H9 (cell line): ENCODE measurements around the gene ASS1. TPM values are rescaled to one million over a fixed set of nuclear protein-coding genes. Genes with fewer than 3 reads are reported as not detected.

ENCODE experiments used
- DNase-seq: peaks from one replicate; pipeline ENCODE4 v3.0.0-alpha.2; 2017
- H2AFZ ChIP-seq: one replicate; pipeline ENCODE4 v1.6.1; 2013; ENCODE audit warnings: mild to moderate bottlenecking, low read length, control low read depth, moderate library complexity
- H2AK5ac ChIP-seq: 2 replicates; pipeline ENCODE4 v1.6.1; 2013; ENCODE audit warnings: low read length, control low read depth, mixed read lengths; ENCODE audit not compliant: insufficient read length
- H2BK120ac ChIP-seq: one replicate; pipeline ENCODE4 v1.6.1; 2013; ENCODE audit warnings: low read depth, mild to moderate bottlenecking, low read length, control low read depth, inconsistent platforms; ENCODE audit not compliant: poor library complexity, severe bottlenecking
- H2BK12ac ChIP-seq: 2 replicates; pipeline ENCODE4 v1.6.1; 2013; ENCODE audit warnings: low read length, control low read depth, mixed read lengths, low read depth; ENCODE audit not compliant: insufficient read length
- H2BK15ac ChIP-seq: 2 replicates; pipeline ENCODE4 v1.6.1; 2013; ENCODE audit warnings: low read depth, low read length, control low read depth
- H2BK20ac ChIP-seq: one replicate; pipeline ENCODE4 v1.6.1; 2013; ENCODE audit warnings: low read depth, mild to moderate bottlenecking, low read length, control low read depth, inconsistent platforms; ENCODE audit not compliant: poor library complexity, severe bottlenecking
- H2BK5ac ChIP-seq: 2 replicates; pipeline ENCODE4 v1.6.1; 2013; ENCODE audit warnings: low read length, control low read depth, mixed read lengths; ENCODE audit not compliant: insufficient read length
- H3K14ac ChIP-seq: 2 replicates; pipeline ENCODE4 v1.6.1; 2013; ENCODE audit warnings: low read length, control low read depth; ENCODE audit not compliant: insufficient read depth
- H3K18ac ChIP-seq: 2 replicates; pipeline ENCODE4 v1.6.1; 2013; ENCODE audit warnings: low read depth, mild to moderate bottlenecking, mixed read lengths, low read length, control low read depth; ENCODE audit not compliant: insufficient read length
- H3K23ac ChIP-seq: 2 replicates; pipeline ENCODE4 v1.6.1; 2013; ENCODE audit warnings: low read length, control low read depth, mixed read lengths, low read depth; ENCODE audit not compliant: insufficient read length
- H3K23me2 ChIP-seq: 2 replicates; pipeline ENCODE4 v1.6.1; 2013; ENCODE audit warnings: low read depth, mild to moderate bottlenecking, mixed read lengths, low read length, control low read depth; ENCODE audit not compliant: insufficient read length, poor library complexity, severe bottlenecking
- H3K27ac ChIP-seq: 2 replicates; pipeline ENCODE4 v1.5.1; 2013; ENCODE audit warnings: low read length, control low read depth, mixed read lengths, low read depth; ENCODE audit not compliant: insufficient read length
- H3K27me3 ChIP-seq: 2 replicates; pipeline ENCODE4 v1.6.1; 2013; ENCODE audit warnings: low read length, control low read depth, inconsistent platforms; ENCODE audit not compliant: insufficient read depth
- H3K4ac ChIP-seq: 2 replicates; pipeline ENCODE4 v1.6.1; 2013; ENCODE audit warnings: low read depth, mild to moderate bottlenecking, control low read depth, inconsistent platforms, low read length, moderate library complexity
- H3K4me1 ChIP-seq: 2 replicates; pipeline ENCODE4 v1.6.1; 2013; ENCODE audit warnings: low read length, control low read depth, inconsistent platforms; ENCODE audit not compliant: insufficient read depth
- H3K4me2 ChIP-seq: 2 replicates; pipeline ENCODE4 v1.6.1; 2013; ENCODE audit warnings: low read length, control low read depth, mixed read lengths; ENCODE audit not compliant: insufficient read length, insufficient read depth
- H3K56ac ChIP-seq: 2 replicates; pipeline ENCODE4 v1.6.1; 2013; ENCODE audit warnings: low read depth, mild to moderate bottlenecking, mixed read lengths, low read length, control low read depth; ENCODE audit not compliant: insufficient read length
- H3K79me1 ChIP-seq: 2 replicates; pipeline ENCODE4 v1.6.1; 2013; ENCODE audit warnings: low read depth, mild to moderate bottlenecking, moderate library complexity, low read length, control low read depth, inconsistent platforms; ENCODE audit not compliant: insufficient read depth, poor library complexity, severe bottlenecking
- H3K79me2 ChIP-seq: 2 replicates; pipeline ENCODE4 v1.6.1; 2013; ENCODE audit warnings: low read length, control low read depth, inconsistent platforms; ENCODE audit not compliant: insufficient read depth
- H3K9ac ChIP-seq: 2 replicates; pipeline ENCODE4 v1.6.1; 2013; ENCODE audit warnings: low read length, control low read depth, mixed read lengths; ENCODE audit not compliant: insufficient read length; ENCODE audit errors: extremely low read depth
- H3K9me3 ChIP-seq: one replicate; pipeline ENCODE4 v1.6.1; 2013; ENCODE audit warnings: low read depth, low read length, inconsistent platforms; ENCODE audit not compliant: control insufficient read depth
- H3T11ph ChIP-seq: one replicate; pipeline ENCODE4 v1.6.1; 2013; ENCODE audit warnings: mild to moderate bottlenecking, low read length, control low read depth, inconsistent platforms
- H4K20me1 ChIP-seq: one replicate; pipeline ENCODE4 v1.6.1; 2013; ENCODE audit not compliant: control insufficient read depth, insufficient read length, insufficient read depth
- H4K5ac ChIP-seq: 2 replicates; pipeline ENCODE4 v1.6.1; 2013; ENCODE audit warnings: low read depth, mild to moderate bottlenecking, mixed read lengths, low read length, control low read depth; ENCODE audit not compliant: insufficient read length
- H4K8ac ChIP-seq: replicated peaks from 2 replicates; pipeline ENCODE4 v1.6.1; 2013; ENCODE audit warnings: low read length, control low read depth, mixed read lengths, low read depth; ENCODE audit not compliant: insufficient read length
- H4K91ac ChIP-seq: 2 replicates; pipeline ENCODE4 v1.6.1; 2013; ENCODE audit warnings: low read depth, mild to moderate bottlenecking, moderate library complexity, mixed read lengths, low read length, control low read depth; ENCODE audit not compliant: insufficient read length
- H3K27ac Mint-ChIP-seq, 3 experiments: 2 replicates in 2 of 3; 3 replicates in 1 of 3; pipeline ENCODE4 v1.8.0; 2020 to 2021; ENCODE audit warnings: mixed read lengths in 3 of 3, mild to moderate bottlenecking in 1 of 3, moderate library complexity in 1 of 3
- H3K27me3 Mint-ChIP-seq: 2 replicates; pipeline ENCODE4 v1.8.0; 2021; ENCODE audit warnings: low read depth, mild to moderate bottlenecking, moderate library complexity, mixed read lengths
- H3K36me3 Mint-ChIP-seq, 3 experiments: 2 replicates in 2 of 3; 3 replicates in 1 of 3; pipeline ENCODE4 v1.8.0; 2020 to 2021; ENCODE audit warnings: low read depth in 3 of 3, mixed read lengths in 3 of 3; ENCODE audit not compliant: insufficient read depth in 1 of 3
- H3K4me1 Mint-ChIP-seq, 2 experiments: 2 replicates each; pipeline ENCODE4 v1.8.0; 2020; ENCODE audit warnings: mixed read lengths in 2 of 2
- H3K4me3 Mint-ChIP-seq, 2 experiments: 2 replicates in 1 of 2; 3 replicates in 1 of 2; pipeline ENCODE4 v1.8.0; 2020 to 2021; ENCODE audit warnings: mild to moderate bottlenecking in 2 of 2, mixed read lengths in 2 of 2, moderate library complexity in 1 of 2
- H3K9me3 Mint-ChIP-seq, 2 experiments: 2 replicates in 1 of 2; 3 replicates in 1 of 2; pipeline ENCODE4 v1.8.0; 2020; ENCODE audit warnings: mild to moderate bottlenecking in 2 of 2, mixed read lengths in 2 of 2, moderate library complexity in 1 of 2
- CTCF ChIP-seq: fragments of 200-600 bp; sonication (generic); conservative IDR thresholded peaks from 3 replicates; pipeline ENCODE4 v1.8.0; 2021; ENCODE audit warnings: antibody characterized with exemption, mild to moderate bottlenecking
- WGBS: extraction: QIAGEN DNeasy Blood & Tissue Kit; methylation state at CpG from one replicate; pipeline ENCODE4 v1.1.7; 2013; ENCODE audit warnings: missing lambda C conversion rate, low lambda C conversion rate, mixed read lengths; ENCODE audit not compliant: insufficient read length; ENCODE audit errors: extremely low coverage; 5-methylcytosine and 5-hydroxymethylcytosine counted together
- total RNA-seq: library from RNA; stranded (reverse); gene quantifications from 2 replicates; pipeline ENCODE4 v1.2.1, GENCODE V29; 2021

The ASS1 gene
- total RNA-seq, 1 experiment from 2014 or later, result 118 TPM

- Histone ChIP-seq H3K23ac (no peak overlapping the region), H3K9ac (no peak overlapping the region), H3K4me1 (no peaks in the 10 kb centered on the region), H2AFZ (no peak overlapping the region), H3K56ac (no peak overlapping the region), H2BK5ac (no peak overlapping the region), H3K79me1 (no peaks in the 10 kb centered on the region), H2AK5ac (no peak overlapping the region), H2BK120ac (no peak overlapping the region), H3K23me2 (no peaks in the 10 kb centered on the region), H3K18ac (no peak overlapping the region), H4K20me1 (no peaks in the 10 kb centered on the region), H2BK15ac (no peak overlapping the region), H3T11ph (no peak overlapping the region), H3K14ac (no peak overlapping the region), H3K27ac (no peak overlapping the region), H3K79me2 (no peaks in the 10 kb centered on the region), H4K5ac (no peak overlapping the region), H2BK12ac (no peak overlapping the region), H2BK20ac (no peak overlapping the region), H4K91ac (no peak overlapping the region), H3K27me3 (no peaks in the 10 kb centered on the region), H4K8ac (no peak overlapping the region), H3K9me3 (no peaks in the 10 kb centered on the region), H3K4ac (no peak overlapping the region), H3K4me2 (no peak overlapping the region)
- H3K27ac Mint-ChIP-seq, result no peak overlapping the region; a peak in 1 of 7 replicates
- WGBS, result no CpG with 5 or more reads among the region's 3 CpGs
- no peaks in the 10 kb centered on the region for H3K4me1 Mint-ChIP-seq
- no peak overlapping the region for H3K4me3 Mint-ChIP-seq
- no peaks in the 10 kb centered on the region for H3K27me3 Mint-ChIP-seq
- H3K36me3 Mint-ChIP-seq, result 0 out of 7 replicates have a peak, but pooled peaks cover 0 to 3% (median 0%) of the 10 kb centered on the region in 3 experiments
- no peak for TF ChIP-seq CTCF
- no peak for DNase-seq
- no peaks in the 10 kb centered on the region for H3K9me3 Mint-ChIP-seq
These were observed 42.5 kb upstream of the ASS1 start for GRCh38 chr9:130402243-130402642.
